Gastroesophageal sphincter (tissue), 3 donors: ENCODE results near the gene TMEM87A.

ENCODE experiments used
- EP300 ChIP-seq: sonication (generic); formaldehyde crosslinking; IDR thresholded peaks from one replicate; pipeline ENCODE4 v1.6.1; 2017; ENCODE audit warnings: antibody characterized with exemption, mild to moderate bottlenecking
- POLR2A ChIP-seq, 2 donors: fragments of 450-650 bp; IDR thresholded peaks; one replicate each; pipeline ENCODE4 v1.6.1; 2017; ENCODE audit warnings: antibody characterized with exemption in 2 of 2, mild to moderate bottlenecking in 2 of 2, moderate library complexity in 1 of 2
- POLR2AphosphoS5 ChIP-seq: sonication (generic); formaldehyde crosslinking; IDR thresholded peaks from one replicate; pipeline ENCODE4 v1.6.1; 2017; ENCODE audit warnings: antibody characterized with exemption
- TF ChIP-seq, protein P1 (sequence below), 4 experiments: fragments of 200-600 bp in 2 of 4; fragments of 450-650 bp in 2 of 4; sonication (generic) in 1 of 4; IDR thresholded peaks; one replicate each; pipeline ENCODE4 v1.5.1; 2017 to 2019; ENCODE audit warnings: antibody characterized with exemption in 4 of 4, mild to moderate bottlenecking in 2 of 4, moderate library complexity in 2 of 4

DNA sequence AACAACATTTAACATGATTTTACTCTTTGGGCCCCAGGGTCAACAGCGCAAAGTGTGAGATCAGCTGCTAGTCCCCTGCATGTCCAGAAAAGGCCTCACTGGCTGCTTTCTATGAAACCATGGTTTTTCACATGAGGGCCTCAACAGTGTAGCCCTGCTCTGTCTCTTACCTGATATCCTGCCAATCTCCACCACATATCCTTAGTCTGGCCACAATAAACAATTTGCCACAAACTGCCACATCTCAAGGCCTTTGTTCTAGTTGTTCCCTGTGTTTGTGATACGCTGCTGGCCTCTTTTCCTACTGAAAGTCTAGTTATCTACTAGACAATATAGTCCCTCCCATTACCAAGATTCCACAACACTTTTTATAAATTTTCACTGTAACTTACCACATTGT is 82.9 kb downstream of the TMEM87A start:
- TF ChIP-seq POLR2A (IDR thresholded peaks at IDR 0.05) (no peak), POLR2AphosphoS5 (no peak), EP300 (no peak)
- TF ChIP-seq, protein P1, sequence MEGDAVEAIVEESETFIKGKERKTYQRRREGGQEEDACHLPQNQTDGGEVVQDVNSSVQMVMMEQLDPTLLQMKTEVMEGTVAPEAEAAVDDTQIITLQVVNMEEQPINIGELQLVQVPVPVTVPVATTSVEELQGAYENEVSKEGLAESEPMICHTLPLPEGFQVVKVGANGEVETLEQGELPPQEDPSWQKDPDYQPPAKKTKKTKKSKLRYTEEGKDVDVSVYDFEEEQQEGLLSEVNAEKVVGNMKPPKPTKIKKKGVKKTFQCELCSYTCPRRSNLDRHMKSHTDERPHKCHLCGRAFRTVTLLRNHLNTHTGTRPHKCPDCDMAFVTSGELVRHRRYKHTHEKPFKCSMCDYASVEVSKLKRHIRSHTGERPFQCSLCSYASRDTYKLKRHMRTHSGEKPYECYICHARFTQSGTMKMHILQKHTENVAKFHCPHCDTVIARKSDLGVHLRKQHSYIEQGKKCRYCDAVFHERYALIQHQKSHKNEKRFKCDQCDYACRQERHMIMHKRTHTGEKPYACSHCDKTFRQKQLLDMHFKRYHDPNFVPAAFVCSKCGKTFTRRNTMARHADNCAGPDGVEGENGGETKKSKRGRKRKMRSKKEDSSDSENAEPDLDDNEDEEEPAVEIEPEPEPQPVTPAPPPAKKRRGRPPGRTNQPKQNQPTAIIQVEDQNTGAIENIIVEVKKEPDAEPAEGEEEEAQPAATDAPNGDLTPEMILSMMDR (IDR thresholded peaks at IDR 0.05), result no peak
